ENCODE results near the gene JCHAIN. TPM values are rescaled to one million over a fixed set of nuclear protein-coding genes. Genes with fewer than 3 reads are reported as not detected.

JCHAIN gene
- total and polyA plus RNA-seq, 2 of the 13 experiments (the other 11 are each of a cell fraction or from before 2014, with no cell fraction given) = not detected

GRCh38 chr4:70687821-70688794 is 21.8 kb upstream of the JCHAIN start, which contains the start of gene UTP3 (continued):
- TF ChIP-seq, protein P1, sequence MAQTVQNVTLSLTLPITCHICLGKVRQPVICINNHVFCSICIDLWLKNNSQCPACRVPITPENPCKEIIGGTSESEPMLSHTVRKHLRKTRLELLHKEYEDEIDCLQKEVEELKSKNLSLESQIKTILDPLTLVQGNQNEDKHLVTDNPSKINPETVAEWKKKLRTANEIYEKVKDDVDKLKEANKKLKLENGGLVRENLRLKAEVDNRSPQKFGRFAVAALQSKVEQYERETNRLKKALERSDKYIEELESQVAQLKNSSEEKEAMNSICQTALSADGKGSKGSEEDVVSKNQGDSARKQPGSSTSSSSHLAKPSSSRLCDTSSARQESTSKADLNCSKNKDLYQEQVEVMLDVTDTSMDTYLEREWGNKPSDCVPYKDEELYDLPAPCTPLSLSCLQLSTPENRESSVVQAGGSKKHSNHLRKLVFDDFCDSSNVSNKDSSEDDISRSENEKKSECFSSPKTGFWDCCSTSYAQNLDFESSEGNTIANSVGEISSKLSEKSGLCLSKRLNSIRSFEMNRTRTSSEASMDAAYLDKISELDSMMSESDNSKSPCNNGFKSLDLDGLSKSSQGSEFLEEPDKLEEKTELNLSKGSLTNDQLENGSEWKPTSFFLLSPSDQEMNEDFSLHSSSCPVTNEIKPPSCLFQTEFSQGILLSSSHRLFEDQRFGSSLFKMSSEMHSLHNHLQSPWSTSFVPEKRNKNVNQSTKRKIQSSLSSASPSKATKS (CRISPR knock-in tag; IDR thresholded peaks at IDR 0.05) = peak; percentile 88; the same call in 1 of the 2 replicates
- TF ChIP-seq KDM5A (IDR thresholded peaks at IDR 0.05; ENCODE audit: borderline replicate concordance, low read length) (peak; percentile 79), CBX1 (IDR thresholded peaks at IDR 0.05; ENCODE audit: low read depth) (peak; percentile 94), SKI (IDR thresholded peaks at IDR 0.05; ENCODE audit: partially characterized antibody) (peak; percentile 46), SCMH1 (CRISPR knock-in tag; IDR thresholded peaks at IDR 0.05; ENCODE audit: borderline replicate concordance) (no peak), ZNF350 (CRISPR knock-in tag; IDR thresholded peaks at IDR 0.05; ENCODE audit: borderline replicate concordance, low read depth) (peak; percentile 98), CHD4 (IDR thresholded peaks at IDR 0.05; ENCODE audit: borderline replicate concordance, low read length) (no peak), ZFP41 (CRISPR knock-in tag; IDR thresholded peaks at IDR 0.05; ENCODE audit: borderline replicate concordance) (peak; percentile 81), U2AF2 (IDR thresholded peaks at IDR 0.05; ENCODE audit: low read depth, low read length) (peak; percentile 21; the same call in 1 of the 2 replicates), ZNF12 (CRISPR knock-in tag; IDR thresholded peaks at IDR 0.05) (0 out of 2 replicates have a peak, but pooled peaks have one; percentile 71), ZFAT (CRISPR knock-in tag; conservative IDR thresholded peaks at IDR 0.05) (0 out of 2 replicates have a peak, but pooled peaks have one; percentile 16), ZMAT3 (CRISPR knock-in tag; conservative IDR thresholded peaks at IDR 0.05) (peak; percentile 87; the same call in 1 of the 2 replicates), ZNF768 (CRISPR knock-in tag; IDR thresholded peaks at IDR 0.05) (peak; percentile 41), HNRNPLL (IDR thresholded peaks at IDR 0.05; ENCODE audit: low read depth, low read length, poor library complexity, severe bottlenecking) (peak; percentile 82), ZNF260 (CRISPR knock-in tag; IDR thresholded peaks at IDR 0.05; ENCODE audit: borderline replicate concordance, low read depth) (no peak), ZNF878 (CRISPR knock-in tag; IDR thresholded peaks at IDR 0.05) (peak; percentile 74; the same call in 1 of the 2 replicates), ZNF619 (CRISPR knock-in tag; IDR thresholded peaks at IDR 0.05) (no peak; the same call in 1 of the 2 replicates), ZGPAT (CRISPR knock-in tag; IDR thresholded peaks at IDR 0.05) (peak; percentile 98), ZNF430 (CRISPR knock-in tag; IDR thresholded peaks at IDR 0.05) (peak; percentile 89)
- TF ChIP-seq, protein P2, sequence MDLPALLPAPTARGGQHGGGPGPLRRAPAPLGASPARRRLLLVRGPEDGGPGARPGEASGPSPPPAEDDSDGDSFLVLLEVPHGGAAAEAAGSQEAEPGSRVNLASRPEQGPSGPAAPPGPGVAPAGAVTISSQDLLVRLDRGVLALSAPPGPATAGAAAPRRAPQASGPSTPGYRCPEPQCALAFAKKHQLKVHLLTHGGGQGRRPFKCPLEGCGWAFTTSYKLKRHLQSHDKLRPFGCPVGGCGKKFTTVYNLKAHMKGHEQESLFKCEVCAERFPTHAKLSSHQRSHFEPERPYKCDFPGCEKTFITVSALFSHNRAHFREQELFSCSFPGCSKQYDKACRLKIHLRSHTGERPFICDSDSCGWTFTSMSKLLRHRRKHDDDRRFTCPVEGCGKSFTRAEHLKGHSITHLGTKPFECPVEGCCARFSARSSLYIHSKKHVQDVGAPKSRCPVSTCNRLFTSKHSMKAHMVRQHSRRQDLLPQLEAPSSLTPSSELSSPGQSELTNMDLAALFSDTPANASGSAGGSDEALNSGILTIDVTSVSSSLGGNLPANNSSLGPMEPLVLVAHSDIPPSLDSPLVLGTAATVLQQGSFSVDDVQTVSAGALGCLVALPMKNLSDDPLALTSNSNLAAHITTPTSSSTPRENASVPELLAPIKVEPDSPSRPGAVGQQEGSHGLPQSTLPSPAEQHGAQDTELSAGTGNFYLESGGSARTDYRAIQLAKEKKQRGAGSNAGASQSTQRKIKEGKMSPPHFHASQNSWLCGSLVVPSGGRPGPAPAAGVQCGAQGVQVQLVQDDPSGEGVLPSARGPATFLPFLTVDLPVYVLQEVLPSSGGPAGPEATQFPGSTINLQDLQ (CRISPR knock-in tag; IDR thresholded peaks at IDR 0.05) = peak; percentile 69; the same call in 1 of the 2 replicates
